ENCODE results near the gene RNF103. TPM values are rescaled to one million over a fixed set of nuclear protein-coding genes. Genes with fewer than 3 reads are reported as not detected.

The RNF103 gene
- total and polyA plus RNA-seq, 2 of the 13 experiments (the other 11 are each of a cell fraction or from before 2014, with no cell fraction given), result 19.8 to 21.1 TPM

- no peak for TF ChIP-seq AFF4 (CRISPR knock-in tag; IDR thresholded peaks at IDR 0.05)
- TF ChIP-seq ZNF597 (CRISPR knock-in tag; IDR thresholded peaks at IDR 0.05), result no peak
- TF ChIP-seq ZNF335 (CRISPR knock-in tag; IDR thresholded peaks at IDR 0.05), result no peak
- 0 out of 2 replicates have a peak, but pooled peaks have one; percentile 26 for TF ChIP-seq ZNF720 (CRISPR knock-in tag; IDR thresholded peaks at IDR 0.05)
- TF ChIP-seq ONECUT2 (CRISPR knock-in tag; IDR thresholded peaks at IDR 0.05), result no peak
- TF ChIP-seq MYNN (CRISPR knock-in tag; IDR thresholded peaks at IDR 0.05; ENCODE audit: low read depth), result peak; percentile 44; the same call in 1 of the 2 replicates
- no peak for TF ChIP-seq ZBTB14 (CRISPR knock-in tag; IDR thresholded peaks at IDR 0.05)
- TF ChIP-seq ZNF280B (CRISPR knock-in tag; IDR thresholded peaks at IDR 0.05; ENCODE audit: borderline replicate concordance), result peak; percentile 85
- TF ChIP-seq PCBP2 (optimal IDR thresholded peaks at IDR 0.05; ENCODE audit: low read depth, low read length, poor library complexity, severe bottlenecking), result no peak
- TF ChIP-seq FOXM1 (CRISPR knock-in tag; IDR thresholded peaks at IDR 0.05), result no peak
- peak; percentile 84 for TF ChIP-seq HOMEZ (CRISPR knock-in tag; IDR thresholded peaks at IDR 0.05; ENCODE audit: low read depth)
- no peak for TF ChIP-seq ZNF75D (CRISPR knock-in tag; IDR thresholded peaks at IDR 0.05; ENCODE audit: borderline replicate concordance)
- no peak for TF ChIP-seq IKZF1 (IDR thresholded peaks at IDR 0.05)
- TF ChIP-seq HOXA7 (CRISPR knock-in tag; IDR thresholded peaks at IDR 0.05), result no peak
- TF ChIP-seq SATB2 (CRISPR knock-in tag; IDR thresholded peaks at IDR 0.05), result peak; percentile 81; the same call in 1 of the 2 replicates
- peak; percentile 96; the same call in 1 of the 2 replicates for TF ChIP-seq CCDC6 (CRISPR knock-in tag; IDR thresholded peaks at IDR 0.05)
- peak; percentile 90 for TF ChIP-seq HDAC1 (CRISPR knock-in tag; IDR thresholded peaks at IDR 0.05)
- TF ChIP-seq SRSF4 (IDR thresholded peaks at IDR 0.05; ENCODE audit: low read depth, low read length, poor library complexity, severe bottlenecking), result no peak
- peak; percentile 82 for TF ChIP-seq KDM5B (CRISPR knock-in tag; IDR thresholded peaks at IDR 0.05; ENCODE audit: borderline replicate concordance)
Measured at GRCh38 chr2:86623494-86624266, at the start of gene RNF103 (continued).

Measured in HepG2 (cell line).